Right lobe of liver (tissue), 4 donors: ENCODE data around the gene SART3.

Source experiments
- CTCF ChIP-seq, 4 donors: fragments of 200-600 bp in 3 of 4; fragments of 450-650 bp in 1 of 4; IDR thresholded peaks; one replicate each; pipeline versions ENCODE4 v1.5.1 to v1.8.0; 2016 to 2022; ENCODE audit warnings: antibody characterized with exemption in 4 of 4, mild to moderate bottlenecking in 2 of 4
- POLR2A ChIP-seq: fragments of 450-650 bp; IDR thresholded peaks from one replicate; pipeline ENCODE4 v1.6.1; 2017; ENCODE audit warnings: antibody characterized with exemption, mild to moderate bottlenecking
- donor health status: DM: no; HTN: no; CAD: no.
- donor health status: DM: no; HTN: no; CAD: no.
- donor health status: DM: no; HTN: yes; CAD: no.

GRCh38 chr12:108599948-108600701 lies 39.2 kb upstream of the SART3 start:
- TF ChIP-seq CTCF (IDR thresholded peaks at IDR 0.05) (no peak), POLR2A (no peak)
